HG03460 (cell line): ENCODE results near the gene ABCC2.
"Not testable (repeated sequence)": the region's sequence is repeated elsewhere in the genome, so short reads cannot be mapped to it uniquely, and the experiment has no call there.

Experiments used
- ATAC-seq: cut with Tn5 transposase; IDR thresholded peaks from one replicate; pipeline ENCODE4 v1.9.1; 2021; ENCODE audit not compliant: unreplicated experiment

Gene ABCC2

DNA sequence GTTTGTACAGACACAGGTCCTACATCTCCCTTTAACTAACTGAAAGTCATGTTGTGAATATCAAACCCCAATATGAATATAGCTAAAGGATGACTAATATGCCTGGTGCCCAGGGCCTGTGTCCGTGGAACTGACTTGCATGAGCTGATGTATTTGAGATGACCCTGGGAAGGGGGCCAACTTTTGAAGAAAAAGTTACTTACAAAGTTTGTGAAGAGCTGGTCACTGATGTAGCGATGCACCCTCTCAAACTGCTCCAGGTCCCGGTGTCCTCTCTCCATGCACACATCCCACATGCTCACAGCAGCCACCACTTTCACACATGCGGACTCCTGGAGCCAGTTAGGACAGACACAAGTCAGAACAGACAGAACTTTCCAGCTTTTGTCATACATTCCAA lies 106.2 kb downstream of the ABCC2 start:
- no peak for ATAC-seq

DNA sequence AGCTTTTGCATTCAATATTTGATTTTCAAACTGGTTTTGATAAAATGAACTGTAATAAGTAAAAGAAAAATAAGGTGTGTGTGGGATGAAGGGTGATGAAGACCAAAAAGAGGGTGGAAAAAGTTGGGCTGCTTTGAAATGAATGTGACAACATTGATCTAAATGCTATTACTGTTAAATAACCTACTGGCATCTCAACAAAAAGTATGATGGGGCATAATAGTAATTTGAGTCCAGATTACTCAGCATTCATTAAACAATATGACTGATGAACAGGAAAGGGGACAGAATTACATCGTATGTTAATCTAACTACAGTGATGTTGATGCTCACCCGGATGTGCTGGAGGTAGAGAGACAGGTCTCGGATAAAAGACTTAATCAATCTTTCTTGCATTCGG lies 112.2 kb downstream of the ABCC2 start:
- ATAC-seq: no peak

DNA sequence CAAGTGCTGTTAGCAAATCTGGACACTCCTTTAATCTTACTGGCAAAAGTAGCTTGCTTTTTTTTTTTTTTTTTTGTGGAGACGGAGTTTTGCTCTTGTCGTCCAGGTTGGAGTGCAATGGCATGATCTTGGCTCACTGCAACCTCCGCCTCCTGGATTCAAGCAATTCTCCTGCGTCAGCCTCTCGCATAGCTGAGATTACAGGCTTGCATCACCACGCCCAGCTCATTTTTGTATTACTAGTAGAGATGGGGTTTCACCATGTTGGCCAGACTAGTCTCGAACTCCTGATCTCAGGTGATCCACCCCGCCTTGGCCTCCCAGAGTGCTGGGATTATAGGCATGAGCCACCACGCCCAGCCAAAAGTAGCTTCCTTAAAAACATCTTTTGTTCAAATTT lies 112.6 kb downstream of the ABCC2 start:
- ATAC-seq: not testable (repeated sequence)

DNA sequence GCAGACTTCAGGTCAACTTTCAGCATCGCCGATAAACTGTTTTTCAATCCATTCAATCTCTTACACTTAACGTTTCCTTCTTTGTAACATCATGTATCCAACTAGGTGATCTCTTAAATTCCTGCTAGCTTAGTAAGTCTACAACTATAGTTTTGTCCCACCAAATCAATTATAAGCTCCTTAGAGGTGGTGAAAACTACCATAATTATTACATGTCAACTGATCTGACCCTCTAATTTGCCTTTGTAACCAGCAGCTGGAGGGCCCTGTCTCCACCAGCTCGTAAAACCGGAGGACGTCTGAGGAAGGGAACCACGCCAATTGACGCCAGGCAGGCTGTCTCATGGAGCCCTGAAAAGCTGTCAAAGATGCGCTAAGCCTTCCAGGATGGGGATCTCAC lies 113.4 kb downstream of the ABCC2 start:
- ATAC-seq: no peak
